Neural progenitor cell (in vitro differentiated cells): ENCODE measurements around the gene NOP16. TPM values are rescaled to one million over a fixed set of nuclear protein-coding genes. Genes with fewer than 3 reads are reported as not detected.

Source experiments
- DNase-seq: peaks from one replicate; pipeline ENCODE4 v3.0.0-alpha.2; 2016; ENCODE audit warnings: low spot score
- H2AFZ ChIP-seq: fragments of 200-600 bp; sonication (generic); replicated peaks from 2 replicates; pipeline ENCODE4 v1.6.1; 2016; ENCODE audit warnings: antibody characterized with exemption
- H3F3A ChIP-seq: fragments of 200-600 bp; sonication (generic); 2 replicates; pipeline ENCODE4 v1.6.1; 2016; ENCODE audit warnings: antibody characterized with exemption, low read depth
- H3K27ac ChIP-seq: fragments of 200-600 bp; sonication (generic); 2 replicates; pipeline ENCODE4 v1.5.1; 2016; ENCODE audit warnings: mild to moderate bottlenecking
- H3K27me3 ChIP-seq: fragments of 200-600 bp; sonication (generic); 2 replicates; pipeline ENCODE4 v1.6.1; 2016; ENCODE audit warnings: mild to moderate bottlenecking, moderate library complexity
- H3K36me3 ChIP-seq: fragments of 200-600 bp; sonication (generic); 2 replicates; pipeline ENCODE4 v1.5.1; 2016
- H3K4me1 ChIP-seq: fragments of 200-600 bp; sonication (generic); 2 replicates; pipeline ENCODE4 v1.6.1; 2016; ENCODE audit warnings: mixed run types
- H3K4me2 ChIP-seq: fragments of 200-600 bp; sonication (generic); 2 replicates; pipeline ENCODE4 v1.6.1; 2016
- H3K4me3 ChIP-seq: fragments of 200-600 bp; sonication (generic); 2 replicates; pipeline ENCODE4 v1.5.1; 2016
- H3K79me2 ChIP-seq: fragments of 200-600 bp; sonication (generic); 2 replicates; pipeline ENCODE4 v1.6.1; 2016; ENCODE audit warnings: low read depth
- H3K9ac ChIP-seq: fragments of 200-600 bp; sonication (generic); 2 replicates; pipeline ENCODE4 v1.6.1; 2016
- H3K9me3 ChIP-seq: fragments of 200-600 bp; sonication (generic); 2 replicates; pipeline ENCODE4 v1.5.1; 2016; ENCODE audit warnings: low read depth
- H4K20me1 ChIP-seq: fragments of 200-600 bp; sonication (generic); 2 replicates; pipeline ENCODE4 v1.6.1; 2016; ENCODE audit warnings: low read depth
- H3K27ac Mint-ChIP-seq: 3 replicates; pipeline ENCODE4 v1.8.0; 2021; ENCODE audit warnings: mixed read lengths
- H3K27me3 Mint-ChIP-seq: 2 replicates; pipeline ENCODE4 v1.8.0; 2022; ENCODE audit warnings: low read depth, mild to moderate bottlenecking, inconsistent platforms, moderate library complexity, mixed read lengths; ENCODE audit not compliant: insufficient read depth
- H3K36me3 Mint-ChIP-seq: 3 replicates; pipeline ENCODE4 v1.8.0; 2021; ENCODE audit warnings: mixed read lengths
- H3K4me1 Mint-ChIP-seq: 3 replicates; pipeline ENCODE4 v1.8.0; 2021; ENCODE audit warnings: mixed read lengths
- H3K4me3 Mint-ChIP-seq: 3 replicates; pipeline ENCODE4 v1.8.0; 2021; ENCODE audit warnings: mild to moderate bottlenecking, moderate library complexity, mixed read lengths
- H3K9me3 Mint-ChIP-seq: 3 replicates; pipeline ENCODE4 v1.8.0; 2020; ENCODE audit warnings: mixed read lengths
- EZH2 ChIP-seq: fragments of 200-600 bp; sonication (generic); IDR thresholded peaks from 2 replicates; pipeline ENCODE4 v1.6.1; 2017; ENCODE audit warnings: antibody characterized with exemption, mild to moderate bottlenecking, moderate library complexity
- EZH2phosphoT487 ChIP-seq: fragments of 200-600 bp; sonication (generic); IDR thresholded peaks from 2 replicates; pipeline ENCODE4 v1.6.1; 2017; ENCODE audit warnings: antibody characterized with exemption
- total RNA-seq: library from RNA; depleted of rRNA; stranded (reverse); fragments of >200 nt; gene quantifications from 2 replicates; pipeline ENCODE4 v1.2.3, GENCODE V29; 2015; ENCODE audit warnings: low replicate concordance
- TF ChIP-seq, protein P1 (sequence below): fragments of 200-600 bp; sonication (generic); IDR thresholded peaks from 2 replicates; pipeline ENCODE4 v1.5.1; 2017; ENCODE audit warnings: antibody characterized with exemption, mild to moderate bottlenecking

Gene NOP16, protein sequence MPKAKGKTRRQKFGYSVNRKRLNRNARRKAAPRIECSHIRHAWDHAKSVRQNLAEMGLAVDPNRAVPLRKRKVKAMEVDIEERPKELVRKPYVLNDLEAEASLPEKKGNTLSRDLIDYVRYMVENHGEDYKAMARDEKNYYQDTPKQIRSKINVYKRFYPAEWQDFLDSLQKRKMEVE
- total RNA-seq = 10.3 and 14.5 TPM in 2 replicates

DNA sequence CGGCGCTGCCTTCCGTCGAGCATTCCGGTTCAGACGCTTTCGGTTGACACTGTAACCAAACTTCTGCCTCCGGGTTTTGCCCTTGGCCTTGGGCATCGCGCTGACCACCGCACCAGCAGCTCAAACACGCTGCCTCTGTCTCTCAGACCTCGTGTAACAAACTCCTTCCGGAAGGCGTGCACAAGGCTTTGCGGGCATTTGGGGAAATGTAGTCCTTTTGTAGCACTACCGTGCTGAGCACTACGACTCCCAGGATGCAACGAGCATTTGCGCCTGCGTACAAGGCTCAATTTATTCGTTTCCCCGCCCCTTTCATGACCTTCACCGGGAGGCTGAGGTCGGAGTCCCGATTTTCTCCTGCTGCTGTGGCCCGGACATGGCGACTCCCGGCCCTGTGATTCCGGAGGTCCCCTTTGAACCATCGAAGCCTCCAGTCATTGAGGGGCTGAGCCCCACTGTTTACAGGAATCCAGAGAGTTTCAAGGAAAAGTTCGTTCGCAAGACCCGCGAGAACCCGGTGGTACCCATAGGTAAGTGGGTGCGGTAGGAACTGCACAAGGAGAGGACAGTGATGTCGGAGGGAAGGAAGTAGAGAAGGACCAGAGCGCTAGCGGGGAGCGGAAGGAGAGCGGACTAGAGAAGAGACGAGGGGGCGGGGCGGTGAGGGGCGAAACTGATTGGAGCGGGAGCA, at the start of gene NOP16, which contains the start of gene HIGD2A:
TSS of gene NOP16 (minus strand) at position 155 of the 691 bp plus-strand sequence. CDS start at position 96, 59 bp downstream.
TSS of gene HIGD2A (plus strand) at position 308 of the 691 bp plus-strand sequence. CDS start at position 377, 69 bp downstream.
- H3K9ac ChIP-seq = peak within 1 kb of the TSS; percentile 51
- H2AFZ ChIP-seq = peak within 1 kb of the TSS; percentile 84
- Mint-ChIP-seq H3K9me3 (no peaks in the 10 kb centered on the region), H3K4me1 (peaks cover 20% of the 10 kb centered on the region), H3K36me3 (peaks cover 5% of the 10 kb centered on the region), H3K4me3 (peak within 1 kb of the TSS; percentile 98), H3K27me3 (peaks cover 12% of the 10 kb centered on the region), H3K27ac (peak within 1 kb of the TSS; percentile 99)
- H3F3A ChIP-seq = peaks cover 7% of the 10 kb centered on the region
- TF ChIP-seq, protein P1, sequence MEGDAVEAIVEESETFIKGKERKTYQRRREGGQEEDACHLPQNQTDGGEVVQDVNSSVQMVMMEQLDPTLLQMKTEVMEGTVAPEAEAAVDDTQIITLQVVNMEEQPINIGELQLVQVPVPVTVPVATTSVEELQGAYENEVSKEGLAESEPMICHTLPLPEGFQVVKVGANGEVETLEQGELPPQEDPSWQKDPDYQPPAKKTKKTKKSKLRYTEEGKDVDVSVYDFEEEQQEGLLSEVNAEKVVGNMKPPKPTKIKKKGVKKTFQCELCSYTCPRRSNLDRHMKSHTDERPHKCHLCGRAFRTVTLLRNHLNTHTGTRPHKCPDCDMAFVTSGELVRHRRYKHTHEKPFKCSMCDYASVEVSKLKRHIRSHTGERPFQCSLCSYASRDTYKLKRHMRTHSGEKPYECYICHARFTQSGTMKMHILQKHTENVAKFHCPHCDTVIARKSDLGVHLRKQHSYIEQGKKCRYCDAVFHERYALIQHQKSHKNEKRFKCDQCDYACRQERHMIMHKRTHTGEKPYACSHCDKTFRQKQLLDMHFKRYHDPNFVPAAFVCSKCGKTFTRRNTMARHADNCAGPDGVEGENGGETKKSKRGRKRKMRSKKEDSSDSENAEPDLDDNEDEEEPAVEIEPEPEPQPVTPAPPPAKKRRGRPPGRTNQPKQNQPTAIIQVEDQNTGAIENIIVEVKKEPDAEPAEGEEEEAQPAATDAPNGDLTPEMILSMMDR = no peak
- TF ChIP-seq EZH2 (no peak), EZH2phosphoT487 (no peak)
- peaks cover 11% of the 10 kb centered on the region for H3K4me1 ChIP-seq
- H3K27ac ChIP-seq = peak within 1 kb of the TSS; percentile 78
- H3K4me3 ChIP-seq = peak within 1 kb of the TSS; percentile 87
- no peaks in the 10 kb centered on the region for H3K36me3 ChIP-seq
- peak within 1 kb of the TSS; percentile 87 for H3K4me2 ChIP-seq
- no peaks in the 10 kb centered on the region for H3K27me3 ChIP-seq
- DNase-seq = peak; percentile 99
- H4K20me1 ChIP-seq = peaks cover 8% of the 10 kb centered on the region
- H3K79me2 ChIP-seq = peaks cover 45% of the 10 kb centered on the region
- no peaks in the 10 kb centered on the region for H3K9me3 ChIP-seq

DNA sequence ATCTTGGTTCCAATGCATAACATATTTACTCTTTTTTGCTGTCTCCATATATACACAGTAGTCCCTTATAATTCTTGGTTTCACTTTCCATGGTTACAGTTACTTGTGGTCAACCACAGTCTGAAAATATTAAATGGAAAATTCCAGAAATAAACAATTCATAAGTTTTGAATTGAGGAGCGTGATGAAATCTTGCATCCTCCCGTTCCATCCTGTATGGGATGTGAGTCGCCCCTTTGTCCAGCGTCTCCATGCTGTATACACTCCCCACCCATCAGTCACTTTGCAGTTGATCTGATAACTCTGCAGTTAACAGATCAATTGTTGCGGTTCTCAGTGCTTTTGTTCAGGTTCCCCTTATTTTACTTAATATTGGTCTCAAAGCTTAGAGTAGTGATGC, 48.3 kb upstream of the NOP16 start:
- Histone ChIP-seq H3K4me3 (no peak overlapping the region), H3K4me2 (no peak overlapping the region)

DNA sequence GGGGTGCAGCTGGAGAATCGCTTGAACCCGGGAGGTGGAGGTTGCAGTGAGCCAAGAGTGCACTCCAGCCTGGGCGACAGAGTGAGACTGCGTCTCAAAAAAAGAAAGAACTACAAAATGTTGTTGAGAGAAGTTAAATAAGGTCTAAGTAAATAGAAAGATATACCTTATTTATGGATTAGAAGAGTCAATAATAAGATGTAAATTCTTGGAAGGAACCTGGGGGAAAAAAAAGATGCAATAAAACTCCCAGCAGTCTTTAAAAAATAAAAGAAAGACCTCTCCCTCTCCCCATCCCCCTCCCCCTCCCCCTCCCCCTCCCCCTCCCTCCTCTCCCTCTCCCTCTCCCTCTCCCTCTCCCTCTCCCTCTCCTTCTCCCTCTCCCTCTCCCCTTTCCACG, 44.3 kb upstream of the NOP16 start:
- Histone ChIP-seq H3F3A (no peaks in the 10 kb centered on the region), H2AFZ (no peak overlapping the region), H3K4me2 (no peak overlapping the region), H3K36me3 (no peaks in the 10 kb centered on the region), H4K20me1 (no peaks in the 10 kb centered on the region), H3K9me3 (no peaks in the 10 kb centered on the region), H3K27ac (no peak overlapping the region), H3K79me2 (no peaks in the 10 kb centered on the region), H3K27me3 (no peaks in the 10 kb centered on the region), H3K4me1 (no peaks in the 10 kb centered on the region), H3K9ac (no peak overlapping the region), H3K4me3 (no peak overlapping the region)
- H3K36me3 Mint-ChIP-seq = peaks cover 3% of the 10 kb centered on the region
- no peak overlapping the region for H3K4me3 Mint-ChIP-seq
- TF ChIP-seq, protein P1 = no peak
- no peak for TF ChIP-seq EZH2
- TF ChIP-seq EZH2phosphoT487 = no peak
- DNase-seq = no peak
- H3K27ac Mint-ChIP-seq = no peak overlapping the region
- peaks cover 7% of the 10 kb centered on the region for H3K9me3 Mint-ChIP-seq
- H3K27me3 Mint-ChIP-seq = peaks cover 6% of the 10 kb centered on the region
- peaks cover 7% of the 10 kb centered on the region for H3K4me1 Mint-ChIP-seq

More for the DNA sequence above, 48.3 kb upstream of the NOP16 start:
- H3K4me3 Mint-ChIP-seq = no peak overlapping the region
- H3K4me1 ChIP-seq = peaks cover under 1% of the 10 kb centered on the region
- TF ChIP-seq EZH2phosphoT487 (no peak), EZH2 (no peak)
- TF ChIP-seq, protein P1 = no peak
- no peaks in the 10 kb centered on the region for H3K36me3 ChIP-seq
- peaks cover 4% of the 10 kb centered on the region for H3F3A ChIP-seq
- peaks cover 6% of the 10 kb centered on the region for H3K27me3 Mint-ChIP-seq
- peaks cover 7% of the 10 kb centered on the region for H3K9me3 Mint-ChIP-seq
- H4K20me1 ChIP-seq = no peaks in the 10 kb centered on the region
- no peak for DNase-seq
- H3K9ac ChIP-seq = no peak overlapping the region
- no peaks in the 10 kb centered on the region for H3K79me2 ChIP-seq
- H3K27ac ChIP-seq = no peak overlapping the region
- H3K27ac Mint-ChIP-seq = peak overlapping the region; percentile 24
- peaks cover 5% of the 10 kb centered on the region for H3K4me1 Mint-ChIP-seq
- no peaks in the 10 kb centered on the region for H3K27me3 ChIP-seq
- H2AFZ ChIP-seq = no peak overlapping the region
- H3K9me3 ChIP-seq = no peaks in the 10 kb centered on the region
- peaks cover 3% of the 10 kb centered on the region for H3K36me3 Mint-ChIP-seq
